ENCODE results near the gene PDX1.

PDX1 gene

GRCh38 chr13:27929868-27930267, 10.1 kb downstream of the PDX1 start:
- H3K4me3 ChIP-seq (ENCODE audit: low read depth, low read length, poor library complexity, severe bottlenecking), result no peak overlapping the region
- 0 out of 2 replicates have a peak, but pooled peaks cover 2% of the 10 kb centered on the region for H3K27me3 ChIP-seq (ENCODE audit: insufficient read depth, low read length)
- H4K20me1 ChIP-seq (ENCODE audit: insufficient read depth, low read length), result no peaks in the 10 kb centered on the region
- H3F3A ChIP-seq (ENCODE audit: insufficient read depth, low read length), result no peaks in the 10 kb centered on the region
- no peak overlapping the region for H3K4me2 ChIP-seq (ENCODE audit: low read length)
- H3K9me2 ChIP-seq (ENCODE audit: low read depth, low read length), result no peaks in the 10 kb centered on the region
- TF ChIP-seq CTCF (IDR thresholded peaks at IDR 0.05; ENCODE audit: low read length) (no peak), EZH2 (IDR thresholded peaks at IDR 0.05; ENCODE audit: borderline replicate concordance, low read length) (no peak)
- no peak overlapping the region for H3K9ac ChIP-seq (ENCODE audit: low read length)
- H3K4me1 ChIP-seq (ENCODE audit: insufficient read depth, low read length, severe bottlenecking), result no peaks in the 10 kb centered on the region
- no peak overlapping the region for H2AFZ ChIP-seq (ENCODE audit: low read length)
- no peaks in the 10 kb centered on the region for H3K36me3 ChIP-seq (ENCODE audit: insufficient read depth, low read length)
- no peaks in the 10 kb centered on the region for H3K9me3 ChIP-seq (ENCODE audit: low read length)
- no peaks in the 10 kb centered on the region for H3K79me2 ChIP-seq (ENCODE audit: insufficient read depth, low read length)
- no peak overlapping the region for H3K27ac ChIP-seq (ENCODE audit: low read depth, low read length, poor library complexity, severe bottlenecking)

GRCh38 chr13:27933118-27933517, 13.3 kb downstream of the PDX1 start:
- no peaks in the 10 kb centered on the region for H3K9me2 ChIP-seq (ENCODE audit: low read depth, low read length)
- no peak overlapping the region for H3K4me2 ChIP-seq (ENCODE audit: low read length)
- TF ChIP-seq CTCF (IDR thresholded peaks at IDR 0.05; ENCODE audit: low read length) (no peak), EZH2 (IDR thresholded peaks at IDR 0.05; ENCODE audit: borderline replicate concordance, low read length) (no peak)
- H3K36me3 ChIP-seq (ENCODE audit: insufficient read depth, low read length), result no peaks in the 10 kb centered on the region
- H3K27ac ChIP-seq (ENCODE audit: low read depth, low read length, poor library complexity, severe bottlenecking), result no peak overlapping the region
- no peaks in the 10 kb centered on the region for H3K79me2 ChIP-seq (ENCODE audit: insufficient read depth, low read length)
- H3K9me3 ChIP-seq (ENCODE audit: low read length), result no peaks in the 10 kb centered on the region
- H4K20me1 ChIP-seq (ENCODE audit: insufficient read depth, low read length), result no peaks in the 10 kb centered on the region
- H3K4me3 ChIP-seq (ENCODE audit: low read depth, low read length, poor library complexity, severe bottlenecking), result no peak overlapping the region
- H3K4me1 ChIP-seq (ENCODE audit: insufficient read depth, low read length, severe bottlenecking), result no peaks in the 10 kb centered on the region
- H3K9ac ChIP-seq (ENCODE audit: low read length), result no peak overlapping the region
- no peak overlapping the region for H2AFZ ChIP-seq (ENCODE audit: low read length)
- no peaks in the 10 kb centered on the region for H3F3A ChIP-seq (ENCODE audit: insufficient read depth, low read length)
- H3K27me3 ChIP-seq (ENCODE audit: insufficient read depth, low read length), result no peaks in the 10 kb centered on the region

- Histone ChIP-seq H2AFZ (ENCODE audit: low read length) (no peak overlapping the region), H3K79me2 (ENCODE audit: insufficient read depth, low read length) (no peaks in the 10 kb centered on the region), H3K9me2 (ENCODE audit: low read depth, low read length) (no peaks in the 10 kb centered on the region), H3K9me3 (ENCODE audit: low read length) (no peaks in the 10 kb centered on the region), H3K27ac (ENCODE audit: low read depth, low read length, poor library complexity, severe bottlenecking) (no peak overlapping the region), H3K4me1 (ENCODE audit: insufficient read depth, low read length, severe bottlenecking) (no peaks in the 10 kb centered on the region), H3K27me3 (ENCODE audit: insufficient read depth, low read length) (no peaks in the 10 kb centered on the region), H4K20me1 (ENCODE audit: insufficient read depth, low read length) (no peaks in the 10 kb centered on the region), H3F3A (ENCODE audit: insufficient read depth, low read length) (no peaks in the 10 kb centered on the region), H3K9ac (ENCODE audit: low read length) (no peak overlapping the region), H3K4me2 (ENCODE audit: low read length) (no peak overlapping the region), H3K4me3 (ENCODE audit: low read depth, low read length, poor library complexity, severe bottlenecking) (no peak overlapping the region), H3K36me3 (ENCODE audit: insufficient read depth, low read length) (no peaks in the 10 kb centered on the region)
- TF ChIP-seq EZH2 (IDR thresholded peaks at IDR 0.05; ENCODE audit: borderline replicate concordance, low read length), result no peak
These were observed 14.0 kb downstream of the PDX1 start for GRCh38 chr13:27933580-27934328.

- no peaks in the 10 kb centered on the region for H3K9me2 ChIP-seq (ENCODE audit: low read depth, low read length)
- H4K20me1 ChIP-seq (ENCODE audit: insufficient read depth, low read length), result no peaks in the 10 kb centered on the region
- no peak overlapping the region for H3K9ac ChIP-seq (ENCODE audit: low read length)
- no peaks in the 10 kb centered on the region for H3K27me3 ChIP-seq (ENCODE audit: insufficient read depth, low read length)
- H3K4me3 ChIP-seq (ENCODE audit: low read depth, low read length, poor library complexity, severe bottlenecking), result no peak overlapping the region
- H3K4me1 ChIP-seq (ENCODE audit: insufficient read depth, low read length, severe bottlenecking), result no peaks in the 10 kb centered on the region
- no peaks in the 10 kb centered on the region for H3K79me2 ChIP-seq (ENCODE audit: insufficient read depth, low read length)
- TF ChIP-seq EZH2 (IDR thresholded peaks at IDR 0.05; ENCODE audit: borderline replicate concordance, low read length), result no peak
- no peak for TF ChIP-seq CTCF (IDR thresholded peaks at IDR 0.05; ENCODE audit: low read length)
- H3K36me3 ChIP-seq (ENCODE audit: insufficient read depth, low read length), result no peaks in the 10 kb centered on the region
- H3K27ac ChIP-seq (ENCODE audit: low read depth, low read length, poor library complexity, severe bottlenecking), result no peak overlapping the region
- no peaks in the 10 kb centered on the region for H3K9me3 ChIP-seq (ENCODE audit: low read length)
- H3K4me2 ChIP-seq (ENCODE audit: low read length), result no peak overlapping the region
- H3F3A ChIP-seq (ENCODE audit: insufficient read depth, low read length), result no peaks in the 10 kb centered on the region
- no peak overlapping the region for H2AFZ ChIP-seq (ENCODE audit: low read length)
These were observed 23.2 kb downstream of the PDX1 start for GRCh38 chr13:27942972-27943371.
